ENCODE measurements around the gene ABCG2. TPM values are rescaled to one million over a fixed set of nuclear protein-coding genes. Genes with fewer than 3 reads are reported as not detected.
A peak's percentile ranks its signal among the peaks of the same experiment; 100 is the strongest.

The ABCG2 gene
- total and polyA plus RNA-seq, 2 of the 8 experiments (the other 6 are each of a cell fraction or from before 2014, with no cell fraction given): 2.4 to 4.6 TPM

GRCh38 chr4:88177983-88178625 lies 19.7 kb upstream of the ABCG2 start (continued):
- TF ChIP-seq, protein P1, sequence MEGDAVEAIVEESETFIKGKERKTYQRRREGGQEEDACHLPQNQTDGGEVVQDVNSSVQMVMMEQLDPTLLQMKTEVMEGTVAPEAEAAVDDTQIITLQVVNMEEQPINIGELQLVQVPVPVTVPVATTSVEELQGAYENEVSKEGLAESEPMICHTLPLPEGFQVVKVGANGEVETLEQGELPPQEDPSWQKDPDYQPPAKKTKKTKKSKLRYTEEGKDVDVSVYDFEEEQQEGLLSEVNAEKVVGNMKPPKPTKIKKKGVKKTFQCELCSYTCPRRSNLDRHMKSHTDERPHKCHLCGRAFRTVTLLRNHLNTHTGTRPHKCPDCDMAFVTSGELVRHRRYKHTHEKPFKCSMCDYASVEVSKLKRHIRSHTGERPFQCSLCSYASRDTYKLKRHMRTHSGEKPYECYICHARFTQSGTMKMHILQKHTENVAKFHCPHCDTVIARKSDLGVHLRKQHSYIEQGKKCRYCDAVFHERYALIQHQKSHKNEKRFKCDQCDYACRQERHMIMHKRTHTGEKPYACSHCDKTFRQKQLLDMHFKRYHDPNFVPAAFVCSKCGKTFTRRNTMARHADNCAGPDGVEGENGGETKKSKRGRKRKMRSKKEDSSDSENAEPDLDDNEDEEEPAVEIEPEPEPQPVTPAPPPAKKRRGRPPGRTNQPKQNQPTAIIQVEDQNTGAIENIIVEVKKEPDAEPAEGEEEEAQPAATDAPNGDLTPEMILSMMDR (IDR thresholded peaks at IDR 0.05; ENCODE audit: control extremely low read depth in 1 of 3, insufficient read depth in 1 of 3, low read depth in 1 of 3, low read length in 3 of 3): no peak
- TF ChIP-seq SUZ12 (IDR thresholded peaks at IDR 0.05; ENCODE audit: low read length) (no peak), POLR2AphosphoS5 (IDR thresholded peaks at IDR 0.05; ENCODE audit: low read depth, low read length) (no peak), PHF8 (conservative IDR thresholded peaks at IDR 0.05; ENCODE audit: low read depth, low read length) (no peak), SRF (IDR thresholded peaks at IDR 0.05; ENCODE audit: low read depth, low read length) (no peak), KDM4A (IDR thresholded peaks at IDR 0.05; ENCODE audit: low read depth, low read length, severe bottlenecking) (peak; percentile 3), JUN (IDR thresholded peaks at IDR 0.05; ENCODE audit: low read depth, low read length) (no peak), CHD7 (IDR thresholded peaks at IDR 0.05; ENCODE audit: insufficient replicate concordance, low read length) (no peak)
